Measurements from ENCODE around the gene MOB3B.

DNA sequence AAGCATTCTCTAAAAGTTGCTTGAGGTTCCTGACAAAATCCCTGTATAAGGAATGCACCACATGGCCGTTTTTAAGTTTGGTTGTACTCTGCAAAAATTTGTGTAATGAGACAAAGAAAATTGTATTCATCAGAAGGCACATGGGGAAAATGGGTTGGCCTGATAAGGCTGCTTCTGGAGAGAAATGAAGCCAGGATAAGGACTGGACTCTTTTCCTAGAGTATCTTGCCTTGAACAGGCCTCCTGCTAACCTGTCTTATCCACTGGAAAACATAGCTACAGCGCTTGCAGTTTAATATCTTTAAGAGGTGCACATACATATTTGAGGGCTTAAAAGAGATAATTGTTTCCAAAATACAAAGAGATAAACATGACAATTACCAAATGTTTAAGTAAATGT lies 46.9 kb downstream of the MOB3B start:
- TF ChIP-seq, protein P1, sequence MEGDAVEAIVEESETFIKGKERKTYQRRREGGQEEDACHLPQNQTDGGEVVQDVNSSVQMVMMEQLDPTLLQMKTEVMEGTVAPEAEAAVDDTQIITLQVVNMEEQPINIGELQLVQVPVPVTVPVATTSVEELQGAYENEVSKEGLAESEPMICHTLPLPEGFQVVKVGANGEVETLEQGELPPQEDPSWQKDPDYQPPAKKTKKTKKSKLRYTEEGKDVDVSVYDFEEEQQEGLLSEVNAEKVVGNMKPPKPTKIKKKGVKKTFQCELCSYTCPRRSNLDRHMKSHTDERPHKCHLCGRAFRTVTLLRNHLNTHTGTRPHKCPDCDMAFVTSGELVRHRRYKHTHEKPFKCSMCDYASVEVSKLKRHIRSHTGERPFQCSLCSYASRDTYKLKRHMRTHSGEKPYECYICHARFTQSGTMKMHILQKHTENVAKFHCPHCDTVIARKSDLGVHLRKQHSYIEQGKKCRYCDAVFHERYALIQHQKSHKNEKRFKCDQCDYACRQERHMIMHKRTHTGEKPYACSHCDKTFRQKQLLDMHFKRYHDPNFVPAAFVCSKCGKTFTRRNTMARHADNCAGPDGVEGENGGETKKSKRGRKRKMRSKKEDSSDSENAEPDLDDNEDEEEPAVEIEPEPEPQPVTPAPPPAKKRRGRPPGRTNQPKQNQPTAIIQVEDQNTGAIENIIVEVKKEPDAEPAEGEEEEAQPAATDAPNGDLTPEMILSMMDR (IDR thresholded peaks at IDR 0.05) = no peak
- no peak for TF ChIP-seq POLR2A (IDR thresholded peaks at IDR 0.05)
